SK-N-SH treated with all-trans-retinoic acid at 6 μM for 48 hours (cell line): Measurements from ENCODE around the gene TDRD6.

Source experiments
- ATAC-seq: fragments of 200-7000 bp; cut with Tn5 transposase; 3 replicates; pipeline ENCODE4 v1.9.1; 2020; ENCODE audit warnings: mild to moderate bottlenecking, moderate library complexity
- ARNTL ChIP-seq: fragments of 450-650 bp; formaldehyde crosslinking; IDR thresholded peaks from 2 replicates; pipeline ENCODE4 v1.5.0; 2020; ENCODE audit warnings: low read depth, mild to moderate bottlenecking, moderate library complexity, borderline replicate concordance
- BACH2 ChIP-seq: fragments of 250-450 bp; sonication (Bioruptor Pico); IDR thresholded peaks from 2 replicates; pipeline ENCODE4 v1.9.0; 2021; ENCODE audit warnings: mild to moderate bottlenecking, borderline replicate concordance
- CSRNP3 ChIP-seq: fragments of 250-450 bp; sonication (Bioruptor Pico); IDR thresholded peaks from 2 replicates; pipeline ENCODE4 v1.5.1; 2021; ENCODE audit warnings: mild to moderate bottlenecking, moderate library complexity
- ESRRG ChIP-seq: fragments of 250-450 bp; sonication (Bioruptor Pico); IDR thresholded peaks from 2 replicates; pipeline ENCODE4 v1.6.1; 2021; ENCODE audit warnings: mild to moderate bottlenecking
- GLIS3 ChIP-seq: fragments of 250-450 bp; sonication (Bioruptor Pico); IDR thresholded peaks from 2 replicates; pipeline ENCODE4 v1.5.0; 2020; ENCODE audit warnings: mild to moderate bottlenecking, moderate library complexity
- ISL1 ChIP-seq: fragments of 250-450 bp; sonication (Bioruptor Pico); IDR thresholded peaks from 2 replicates; pipeline ENCODE4 v2.1.2; 2022; ENCODE audit warnings: mild to moderate bottlenecking, moderate library complexity
- OSR1 ChIP-seq: fragments of 250-450 bp; sonication (Bioruptor Pico); IDR thresholded peaks from 2 replicates; pipeline ENCODE4 v1.8.0; 2022; ENCODE audit warnings: moderate library complexity, mild to moderate bottlenecking, inconsistent platforms
- PATZ1 ChIP-seq: fragments of 250-450 bp; sonication (Bioruptor Pico); IDR thresholded peaks from 2 replicates; pipeline ENCODE4 v1.8.0; 2020; ENCODE audit warnings: mild to moderate bottlenecking, moderate library complexity, borderline replicate concordance
- POU6F1 ChIP-seq: fragments of 250-450 bp; sonication (Bioruptor Pico); IDR thresholded peaks from 2 replicates; pipeline ENCODE4 v1.8.0; 2021; ENCODE audit warnings: low read depth, mild to moderate bottlenecking, moderate library complexity, borderline replicate concordance
- PPARA ChIP-seq: fragments of 250-450 bp; sonication (Bioruptor Pico); IDR thresholded peaks from 2 replicates; pipeline ENCODE4 v1.5.0; 2020; ENCODE audit warnings: mild to moderate bottlenecking, borderline replicate concordance
- RARB ChIP-seq: fragments of 250-450 bp; sonication (Bioruptor Pico); IDR thresholded peaks from 2 replicates; pipeline ENCODE4 v1.8.0; 2021; ENCODE audit warnings: mild to moderate bottlenecking, moderate library complexity
- SNAI2 ChIP-seq: fragments of 250-450 bp; sonication (Bioruptor Pico); IDR thresholded peaks from 2 replicates; pipeline ENCODE4 v1.5.0; 2020; ENCODE audit warnings: mild to moderate bottlenecking, moderate library complexity
- TCF4 ChIP-seq: fragments of 250-450 bp; sonication (Bioruptor Pico); IDR thresholded peaks from 2 replicates; pipeline ENCODE4 v1.8.0; 2021; ENCODE audit warnings: mild to moderate bottlenecking, moderate library complexity, borderline replicate concordance
- TOX ChIP-seq: fragments of 250-450 bp; sonication (Bioruptor Pico); IDR thresholded peaks from 2 replicates; pipeline ENCODE4 v1.8.0; 2021; ENCODE audit warnings: mild to moderate bottlenecking, moderate library complexity, borderline replicate concordance
- ZC3H10 ChIP-seq: fragments of 250-450 bp; sonication (Bioruptor Pico); IDR thresholded peaks from 2 replicates; pipeline ENCODE4 v1.5.1; 2021; ENCODE audit warnings: mild to moderate bottlenecking, moderate library complexity
- ZFP3 ChIP-seq: fragments of 250-450 bp; sonication (Bioruptor Pico); IDR thresholded peaks from 2 replicates; pipeline ENCODE4 v1.5.0; 2020; ENCODE audit warnings: mild to moderate bottlenecking, moderate library complexity
- ZNF565 ChIP-seq: fragments of 450-650 bp; formaldehyde crosslinking; conservative IDR thresholded peaks from 2 replicates; pipeline ENCODE4 v1.5.0; 2020; ENCODE audit warnings: low read depth, mild to moderate bottlenecking, moderate library complexity
- ZNF70 ChIP-seq: fragments of 450-650 bp; formaldehyde crosslinking; IDR thresholded peaks from 2 replicates; pipeline ENCODE4 v1.5.0; 2020; ENCODE audit warnings: mild to moderate bottlenecking, moderate library complexity
- ZNF8 ChIP-seq: fragments of 450-650 bp; formaldehyde crosslinking; IDR thresholded peaks from 2 replicates; pipeline ENCODE4 v1.5.0; 2020; ENCODE audit warnings: mild to moderate bottlenecking, moderate library complexity
- TF ChIP-seq, protein P1 (sequence below): fragments of 250-450 bp; sonication (Bioruptor Pico); IDR thresholded peaks from 2 replicates; pipeline ENCODE4 v1.5.0; 2020; ENCODE audit warnings: mild to moderate bottlenecking, moderate library complexity
- TF ChIP-seq, protein P2 (sequence below): fragments of 250-450 bp; sonication (Bioruptor Pico); IDR thresholded peaks from 2 replicates; pipeline ENCODE4 v1.5.1; 2020; ENCODE audit warnings: low read depth, mild to moderate bottlenecking, moderate library complexity

Gene TDRD6

GRCh38 chr6:46690141-46690755 lies 2.6 kb downstream of the TDRD6 start:
- TF ChIP-seq OSR1 (CRISPR knock-in tag): no peak
- TF ChIP-seq RARB: no peak
- TF ChIP-seq ESRRG (CRISPR knock-in tag): no peak
- TF ChIP-seq, protein P1, sequence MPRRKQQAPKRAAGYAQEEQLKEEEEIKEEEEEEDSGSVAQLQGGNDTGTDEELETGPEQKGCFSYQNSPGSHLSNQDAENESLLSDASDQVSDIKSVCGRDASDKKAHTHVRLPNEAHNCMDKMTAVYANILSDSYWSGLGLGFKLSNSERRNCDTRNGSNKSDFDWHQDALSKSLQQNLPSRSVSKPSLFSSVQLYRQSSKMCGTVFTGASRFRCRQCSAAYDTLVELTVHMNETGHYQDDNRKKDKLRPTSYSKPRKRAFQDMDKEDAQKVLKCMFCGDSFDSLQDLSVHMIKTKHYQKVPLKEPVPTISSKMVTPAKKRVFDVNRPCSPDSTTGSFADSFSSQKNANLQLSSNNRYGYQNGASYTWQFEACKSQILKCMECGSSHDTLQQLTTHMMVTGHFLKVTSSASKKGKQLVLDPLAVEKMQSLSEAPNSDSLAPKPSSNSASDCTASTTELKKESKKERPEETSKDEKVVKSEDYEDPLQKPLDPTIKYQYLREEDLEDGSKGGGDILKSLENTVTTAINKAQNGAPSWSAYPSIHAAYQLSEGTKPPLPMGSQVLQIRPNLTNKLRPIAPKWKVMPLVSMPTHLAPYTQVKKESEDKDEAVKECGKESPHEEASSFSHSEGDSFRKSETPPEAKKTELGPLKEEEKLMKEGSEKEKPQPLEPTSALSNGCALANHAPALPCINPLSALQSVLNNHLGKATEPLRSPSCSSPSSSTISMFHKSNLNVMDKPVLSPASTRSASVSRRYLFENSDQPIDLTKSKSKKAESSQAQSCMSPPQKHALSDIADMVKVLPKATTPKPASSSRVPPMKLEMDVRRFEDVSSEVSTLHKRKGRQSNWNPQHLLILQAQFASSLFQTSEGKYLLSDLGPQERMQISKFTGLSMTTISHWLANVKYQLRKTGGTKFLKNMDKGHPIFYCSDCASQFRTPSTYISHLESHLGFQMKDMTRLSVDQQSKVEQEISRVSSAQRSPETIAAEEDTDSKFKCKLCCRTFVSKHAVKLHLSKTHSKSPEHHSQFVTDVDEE (CRISPR knock-in tag): no peak
- TF ChIP-seq ZNF70 (CRISPR knock-in tag): no peak
- TF ChIP-seq PATZ1 (CRISPR knock-in tag): no peak
- TF ChIP-seq ISL1: no peak
- TF ChIP-seq GLIS3 (CRISPR knock-in tag): no peak
- no peak for TF ChIP-seq ZFP3 (CRISPR knock-in tag)
- no peak for TF ChIP-seq TCF4 (CRISPR knock-in tag)
- TF ChIP-seq ARNTL (CRISPR knock-in tag): no peak
- no peak for TF ChIP-seq POU6F1 (CRISPR knock-in tag)
- TF ChIP-seq ZNF565 (CRISPR knock-in tag): no peak
- TF ChIP-seq ZC3H10 (CRISPR knock-in tag): no peak
- TF ChIP-seq BACH2: no peak
- TF ChIP-seq, protein P2, sequence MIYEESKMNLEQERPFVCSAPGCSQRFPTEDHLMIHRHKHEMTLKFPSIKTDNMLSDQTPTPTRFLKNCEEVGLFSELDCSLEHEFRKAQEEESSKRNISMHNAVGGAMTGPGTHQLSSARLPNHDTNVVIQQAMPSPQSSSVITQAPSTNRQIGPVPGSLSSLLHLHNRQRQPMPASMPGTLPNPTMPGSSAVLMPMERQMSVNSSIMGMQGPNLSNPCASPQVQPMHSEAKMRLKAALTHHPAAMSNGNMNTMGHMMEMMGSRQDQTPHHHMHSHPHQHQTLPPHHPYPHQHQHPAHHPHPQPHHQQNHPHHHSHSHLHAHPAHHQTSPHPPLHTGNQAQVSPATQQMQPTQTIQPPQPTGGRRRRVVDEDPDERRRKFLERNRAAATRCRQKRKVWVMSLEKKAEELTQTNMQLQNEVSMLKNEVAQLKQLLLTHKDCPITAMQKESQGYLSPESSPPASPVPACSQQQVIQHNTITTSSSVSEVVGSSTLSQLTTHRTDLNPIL (CRISPR knock-in tag): no peak
- ATAC-seq: no peak

DNA sequence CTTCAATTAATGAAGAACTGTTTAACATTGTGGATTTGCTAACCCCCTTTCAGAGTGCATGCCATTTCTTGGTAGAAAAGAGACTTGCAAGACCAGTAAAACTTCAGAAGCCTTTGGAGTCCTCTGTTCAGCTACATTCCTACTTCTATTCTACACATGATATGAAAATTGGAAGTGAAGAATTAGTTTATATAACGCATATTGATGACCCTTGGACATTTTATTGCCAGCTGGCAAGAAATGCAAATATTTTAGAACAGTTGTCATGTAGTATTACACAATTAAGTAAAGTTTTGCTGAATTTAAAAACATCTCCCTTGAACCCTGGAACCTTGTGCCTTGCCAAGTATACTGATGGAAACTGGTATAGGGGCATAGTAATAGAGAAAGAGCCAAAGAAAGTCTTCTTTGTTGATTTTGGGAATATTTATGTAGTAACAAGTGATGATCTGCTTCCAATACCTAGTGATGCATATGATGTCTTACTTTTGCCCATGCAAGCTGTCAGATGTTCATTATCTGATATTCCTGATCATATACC lies 3.3 kb downstream of the TDRD6 start:
- TF ChIP-seq, protein P2 (CRISPR knock-in tag): no peak
- TF ChIP-seq ESRRG (CRISPR knock-in tag): no peak
- TF ChIP-seq CSRNP3 (CRISPR knock-in tag): no peak
- ATAC-seq: no peak

DNA sequence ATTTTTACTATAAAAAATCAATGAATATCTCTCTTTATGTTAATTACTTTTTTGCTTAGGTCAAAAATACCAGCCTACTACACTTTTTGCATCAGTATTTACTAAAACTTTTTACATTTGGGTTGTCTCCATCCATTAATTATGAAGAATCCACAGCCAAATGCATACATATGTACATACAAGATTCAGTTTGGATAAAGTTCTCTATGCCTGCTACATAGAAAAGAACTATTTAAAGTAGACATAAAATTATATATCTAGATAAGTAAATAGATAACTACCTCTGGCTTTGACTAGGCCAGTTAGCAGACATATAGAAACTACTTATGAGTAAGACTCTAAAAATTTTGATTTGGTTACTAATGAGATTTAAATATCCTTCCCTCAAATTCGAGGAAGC lies 12.3 kb downstream of the TDRD6 start:
- no peak for ATAC-seq
- TF ChIP-seq POU6F1 (CRISPR knock-in tag) (no peak), SNAI2 (CRISPR knock-in tag) (no peak), PPARA (no peak), GLIS3 (CRISPR knock-in tag) (no peak), TOX (CRISPR knock-in tag) (no peak), ESRRG (CRISPR knock-in tag) (no peak), ZC3H10 (CRISPR knock-in tag) (no peak), ISL1 (no peak), ZFP3 (CRISPR knock-in tag) (no peak), TCF4 (CRISPR knock-in tag) (no peak), ZNF70 (CRISPR knock-in tag) (no peak), ZNF565 (CRISPR knock-in tag) (no peak), ZNF8 (CRISPR knock-in tag) (no peak), CSRNP3 (CRISPR knock-in tag) (no peak), RARB (no peak)
